ENCODE measurements around the gene GATA5.

GATA5 gene

DNA sequence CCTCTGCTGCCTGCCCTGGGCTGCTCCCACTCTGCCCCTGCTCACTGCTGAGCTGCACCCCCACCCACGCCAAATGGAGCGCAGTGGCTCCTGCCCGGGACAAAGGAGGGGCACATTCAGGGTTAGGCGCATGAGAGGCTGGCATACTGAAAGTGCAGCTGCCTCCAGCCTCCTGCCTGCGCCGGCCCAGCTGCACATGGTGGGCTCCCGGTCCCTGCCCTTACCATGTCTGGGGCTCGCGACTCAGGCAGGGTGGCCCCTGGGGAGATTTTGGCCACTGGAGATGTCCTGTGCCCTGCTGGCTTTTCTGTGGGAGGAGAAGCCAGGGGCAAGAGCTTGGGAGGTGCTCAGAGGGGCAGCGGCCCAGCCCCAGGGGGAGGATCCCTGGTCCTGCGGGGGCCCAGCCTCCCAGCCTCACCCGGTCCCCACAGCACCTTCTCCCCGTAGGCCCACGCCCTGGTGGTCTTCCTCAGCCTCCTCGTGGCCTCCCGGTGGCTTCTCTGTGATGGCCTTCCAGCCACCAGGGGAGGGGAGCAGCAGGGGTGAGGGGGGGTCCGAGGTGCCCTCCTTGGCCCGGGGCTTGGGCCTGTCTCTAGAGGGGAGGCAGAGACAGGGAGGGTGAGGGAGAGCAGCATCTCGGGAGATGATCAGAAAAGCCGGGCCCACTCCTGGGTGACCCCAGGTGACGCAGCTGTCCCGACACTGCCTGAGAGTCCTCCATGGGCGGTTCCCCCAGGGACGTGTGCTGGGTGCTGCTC, 60.3 kb downstream of the GATA5 start:
- no peak overlapping the region for H3K4me3 ChIP-seq (ENCODE audit: low read depth, low read length)
- TF ChIP-seq, protein P1, sequence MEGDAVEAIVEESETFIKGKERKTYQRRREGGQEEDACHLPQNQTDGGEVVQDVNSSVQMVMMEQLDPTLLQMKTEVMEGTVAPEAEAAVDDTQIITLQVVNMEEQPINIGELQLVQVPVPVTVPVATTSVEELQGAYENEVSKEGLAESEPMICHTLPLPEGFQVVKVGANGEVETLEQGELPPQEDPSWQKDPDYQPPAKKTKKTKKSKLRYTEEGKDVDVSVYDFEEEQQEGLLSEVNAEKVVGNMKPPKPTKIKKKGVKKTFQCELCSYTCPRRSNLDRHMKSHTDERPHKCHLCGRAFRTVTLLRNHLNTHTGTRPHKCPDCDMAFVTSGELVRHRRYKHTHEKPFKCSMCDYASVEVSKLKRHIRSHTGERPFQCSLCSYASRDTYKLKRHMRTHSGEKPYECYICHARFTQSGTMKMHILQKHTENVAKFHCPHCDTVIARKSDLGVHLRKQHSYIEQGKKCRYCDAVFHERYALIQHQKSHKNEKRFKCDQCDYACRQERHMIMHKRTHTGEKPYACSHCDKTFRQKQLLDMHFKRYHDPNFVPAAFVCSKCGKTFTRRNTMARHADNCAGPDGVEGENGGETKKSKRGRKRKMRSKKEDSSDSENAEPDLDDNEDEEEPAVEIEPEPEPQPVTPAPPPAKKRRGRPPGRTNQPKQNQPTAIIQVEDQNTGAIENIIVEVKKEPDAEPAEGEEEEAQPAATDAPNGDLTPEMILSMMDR (IDR thresholded peaks at IDR 0.05; ENCODE audit: borderline replicate concordance, insufficient read depth, low read depth, low read length): no peak

DNA sequence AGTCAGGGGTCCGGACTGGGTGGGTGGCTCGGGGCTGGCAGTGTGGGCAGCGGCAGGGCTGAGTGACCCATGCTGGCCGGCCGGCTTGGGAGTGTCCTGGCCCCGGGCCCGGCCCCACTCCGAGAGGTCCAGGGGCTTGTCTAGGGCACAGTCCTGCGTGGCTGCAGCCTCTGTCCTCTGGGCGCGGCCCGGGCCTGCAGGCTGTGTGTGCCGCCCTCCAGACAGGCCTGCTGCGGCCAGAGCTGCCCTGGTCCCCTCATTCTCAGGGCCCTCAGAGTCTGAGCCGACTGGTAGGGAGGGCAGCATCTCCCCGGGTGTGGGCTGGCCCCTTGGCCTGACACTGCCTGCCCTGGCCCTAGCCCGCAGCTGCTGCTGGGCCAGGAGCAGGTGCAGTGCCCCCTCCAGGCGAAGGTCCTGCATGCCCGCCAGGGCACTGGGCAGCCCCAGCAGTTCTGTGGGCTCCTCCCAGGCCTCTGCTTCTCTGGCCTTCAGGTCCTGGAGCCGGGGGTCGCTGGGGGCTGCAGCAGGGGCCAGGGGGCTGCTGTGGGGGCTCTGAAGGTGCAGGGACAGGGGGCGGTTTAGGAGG, 61.8 kb downstream of the GATA5 start:
- TF ChIP-seq, protein P1 (IDR thresholded peaks at IDR 0.05; ENCODE audit: borderline replicate concordance, insufficient read depth, low read depth, low read length): no peak
- H3K4me3 ChIP-seq (ENCODE audit: low read depth, low read length): no peak overlapping the region

All from GM12875 (cell line).